T-helper 1 cell treated with Interleukin-12 subunit alpha and Interleukin-12 subunit beta and Interleukin-4 antibody, amounts not matched to agents 30 μg/mL and 1 μg/mL, for 36 hours (primary cell): ENCODE results near the gene PTPRG.

Source experiments
- H3K27ac Mint-ChIP-seq: one replicate; pipeline ENCODE4 v1.8.0; 2021; ENCODE audit warnings: mild to moderate bottlenecking, mixed read lengths
- H3K27me3 Mint-ChIP-seq: one replicate; pipeline ENCODE4 v1.8.0; 2021; ENCODE audit warnings: low read depth, mixed read lengths
- H3K36me3 Mint-ChIP-seq: one replicate; pipeline ENCODE4 v1.8.0; 2021; ENCODE audit warnings: low read depth, mixed read lengths
- H3K4me1 Mint-ChIP-seq: one replicate; pipeline ENCODE4 v1.8.0; 2021; ENCODE audit warnings: low read depth, mixed read lengths
- H3K4me3 Mint-ChIP-seq: one replicate; pipeline ENCODE4 v1.8.0; 2021; ENCODE audit warnings: mild to moderate bottlenecking, moderate library complexity, mixed read lengths
- H3K9me3 Mint-ChIP-seq: one replicate; pipeline ENCODE4 v1.8.0; 2021; ENCODE audit warnings: mixed read lengths

PTPRG gene

DNA sequence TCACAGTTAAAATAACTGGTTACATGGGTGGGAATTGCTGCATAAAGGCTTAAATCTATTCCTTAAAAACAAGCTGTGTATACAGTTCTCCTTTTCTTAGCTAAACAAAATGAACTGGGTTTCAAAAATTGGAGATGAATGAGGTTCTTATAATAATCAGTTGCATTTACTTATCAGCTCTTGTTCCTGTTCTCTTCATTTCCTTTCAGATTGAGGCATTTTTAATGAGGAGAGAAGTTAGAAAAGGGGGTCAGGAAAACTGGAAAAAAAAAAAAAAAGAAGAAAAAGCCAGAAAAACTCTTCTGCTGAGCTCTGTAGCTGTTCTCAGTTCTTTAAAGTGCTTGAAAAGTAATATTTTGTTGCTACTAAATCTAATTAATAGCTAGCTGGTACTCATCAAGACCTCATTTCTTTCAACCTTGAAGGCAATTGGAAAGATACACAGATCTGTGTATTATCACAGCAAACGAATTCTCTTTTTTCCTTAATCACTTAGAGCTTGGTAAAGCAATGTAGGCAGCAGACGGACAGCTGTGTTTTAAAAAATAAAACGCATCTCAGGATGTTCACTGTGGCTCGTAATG, 32.2 kb downstream of the PTPRG start:
- H3K4me1 Mint-ChIP-seq = no peaks in the 10 kb centered on the region
- no peak overlapping the region for H3K27ac Mint-ChIP-seq
- no peaks in the 10 kb centered on the region for H3K27me3 Mint-ChIP-seq
- no peaks in the 10 kb centered on the region for H3K36me3 Mint-ChIP-seq
- no peak overlapping the region for H3K4me3 Mint-ChIP-seq
- no peaks in the 10 kb centered on the region for H3K9me3 Mint-ChIP-seq

DNA sequence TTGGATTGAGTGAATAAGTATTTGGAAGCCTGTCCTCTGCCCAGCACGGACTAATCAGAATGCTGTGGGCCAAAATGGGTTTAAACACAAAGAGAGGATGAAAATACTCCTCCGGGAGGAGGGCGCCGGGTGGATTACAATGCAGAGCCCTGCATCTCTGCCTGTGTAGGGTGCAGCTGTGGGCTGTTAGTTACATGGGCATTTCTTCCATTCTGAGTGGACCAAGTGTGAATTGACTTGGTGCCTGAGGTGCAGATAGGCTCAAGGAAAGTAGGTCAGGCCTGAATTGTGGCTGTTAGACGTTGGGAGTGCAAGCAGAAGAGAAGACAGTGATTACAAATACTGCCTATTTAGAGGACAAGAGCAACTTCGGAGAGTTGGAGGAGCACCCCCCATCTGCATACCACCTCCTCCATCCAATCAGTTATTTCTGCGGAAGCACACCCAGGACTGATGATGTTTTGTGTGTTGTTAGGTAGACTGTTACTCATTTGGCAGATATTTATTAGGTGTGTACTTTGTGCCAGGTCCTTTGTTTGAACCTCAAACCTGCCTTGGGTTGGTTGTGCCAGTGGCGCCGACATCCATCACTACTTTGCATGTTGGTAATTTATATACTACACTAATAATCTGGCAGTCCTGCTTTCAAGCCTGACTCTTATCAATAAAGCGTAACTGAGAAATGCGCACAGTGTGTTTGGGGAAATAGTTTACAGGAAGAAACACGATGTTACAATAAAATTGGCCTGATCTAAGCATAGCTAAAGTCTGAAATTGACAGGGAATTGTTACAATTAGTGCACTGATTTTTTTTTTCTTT, 33.0 kb downstream of the PTPRG start:
- H3K4me3 Mint-ChIP-seq = no peak overlapping the region
- no peak overlapping the region for H3K27ac Mint-ChIP-seq

DNA sequence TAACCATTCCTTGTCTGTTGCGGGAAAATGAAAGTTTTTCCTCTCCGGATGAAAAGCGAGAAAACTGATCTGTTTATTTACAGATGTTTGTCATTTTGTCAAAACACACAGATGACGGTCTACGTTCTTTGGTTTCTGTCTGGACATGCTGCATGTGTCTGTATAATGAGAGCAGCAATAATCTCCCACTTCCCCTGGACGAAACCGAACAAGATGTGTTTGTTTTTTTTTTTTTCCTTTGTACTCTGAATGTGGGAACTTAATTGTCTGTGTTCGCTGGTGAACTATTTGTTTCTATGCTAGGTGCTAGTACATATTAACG, 33.6 kb downstream of the PTPRG start:
- Mint-ChIP-seq H3K27ac (no peak overlapping the region), H3K4me3 (no peak overlapping the region), H3K9me3 (no peaks in the 10 kb centered on the region), H3K27me3 (no peaks in the 10 kb centered on the region), H3K36me3 (no peaks in the 10 kb centered on the region), H3K4me1 (no peaks in the 10 kb centered on the region)

More for the DNA sequence above, 33.0 kb downstream of the PTPRG start:
- Mint-ChIP-seq H3K27me3 (no peaks in the 10 kb centered on the region), H3K4me1 (no peaks in the 10 kb centered on the region), H3K9me3 (no peaks in the 10 kb centered on the region), H3K36me3 (no peaks in the 10 kb centered on the region)

DNA sequence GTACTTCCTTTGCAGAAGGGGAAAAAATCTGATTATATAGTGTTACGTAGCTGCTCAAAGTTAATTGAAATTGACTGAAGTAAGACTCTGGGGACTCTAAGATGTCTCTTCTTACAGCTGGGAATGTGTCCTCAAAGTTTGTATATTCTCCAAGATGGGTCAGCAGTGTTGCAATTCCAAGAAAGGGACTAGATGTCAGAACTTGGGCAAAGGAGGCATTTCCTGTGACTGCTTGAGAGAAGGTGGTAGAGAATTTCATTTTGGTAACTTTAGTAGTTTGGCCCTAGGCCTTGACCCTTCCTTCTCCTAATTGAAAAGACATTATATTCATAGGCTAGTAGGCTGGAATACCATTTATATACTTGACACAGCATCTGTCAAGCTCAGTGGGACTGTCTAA, 33.9 kb downstream of the PTPRG start:
- no peaks in the 10 kb centered on the region for H3K4me1 Mint-ChIP-seq
- no peaks in the 10 kb centered on the region for H3K27me3 Mint-ChIP-seq
- H3K27ac Mint-ChIP-seq = no peak overlapping the region
- H3K9me3 Mint-ChIP-seq = no peaks in the 10 kb centered on the region
- H3K36me3 Mint-ChIP-seq = no peaks in the 10 kb centered on the region
- H3K4me3 Mint-ChIP-seq = no peak overlapping the region

DNA sequence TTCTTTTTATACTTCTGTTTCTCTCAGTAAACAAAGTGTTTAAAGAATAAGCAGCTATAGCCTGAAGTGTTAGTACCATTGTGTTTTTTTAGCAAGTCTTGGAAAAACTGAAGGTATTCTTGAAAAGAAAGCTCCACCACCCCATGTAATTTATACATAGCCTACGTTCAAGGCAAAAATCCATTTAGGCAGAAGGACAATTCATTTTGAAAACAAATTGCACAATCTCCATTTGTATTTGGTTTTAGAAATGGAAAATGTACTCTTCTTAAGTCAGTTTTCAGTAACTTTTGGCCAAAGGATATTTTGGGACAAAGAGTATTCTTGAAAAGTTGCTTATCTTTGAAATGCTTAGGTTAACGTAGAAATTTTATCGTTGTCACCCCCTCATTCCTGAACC, 34.5 kb downstream of the PTPRG start:
- H3K27ac Mint-ChIP-seq = no peak overlapping the region
- H3K36me3 Mint-ChIP-seq = no peaks in the 10 kb centered on the region
- no peak overlapping the region for H3K4me3 Mint-ChIP-seq
- H3K9me3 Mint-ChIP-seq = no peaks in the 10 kb centered on the region
- H3K4me1 Mint-ChIP-seq = no peaks in the 10 kb centered on the region
- H3K27me3 Mint-ChIP-seq = no peaks in the 10 kb centered on the region

DNA sequence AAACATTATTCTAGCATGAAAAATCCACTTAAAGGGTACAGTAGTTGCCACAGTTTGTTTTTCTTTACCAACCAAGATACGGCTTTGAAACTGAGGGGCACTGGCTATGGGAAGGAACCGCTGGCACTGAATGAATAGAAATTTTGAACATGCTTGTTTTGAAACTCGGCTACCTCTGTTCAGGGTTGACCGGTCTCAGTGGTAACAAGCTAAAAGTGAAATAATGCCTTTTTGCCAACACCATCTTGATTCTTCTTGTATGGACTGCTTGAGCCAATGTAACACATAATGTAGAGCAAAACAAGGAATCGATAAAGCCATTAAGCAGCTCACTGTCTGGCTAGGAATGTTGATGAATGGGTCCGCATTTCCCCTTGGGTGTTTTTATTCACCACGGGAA, 36.5 kb downstream of the PTPRG start:
- Mint-ChIP-seq H3K4me3 (no peak overlapping the region), H3K36me3 (no peaks in the 10 kb centered on the region), H3K4me1 (no peaks in the 10 kb centered on the region), H3K27ac (no peak overlapping the region), H3K27me3 (no peaks in the 10 kb centered on the region), H3K9me3 (peaks cover 5% of the 10 kb centered on the region)

DNA sequence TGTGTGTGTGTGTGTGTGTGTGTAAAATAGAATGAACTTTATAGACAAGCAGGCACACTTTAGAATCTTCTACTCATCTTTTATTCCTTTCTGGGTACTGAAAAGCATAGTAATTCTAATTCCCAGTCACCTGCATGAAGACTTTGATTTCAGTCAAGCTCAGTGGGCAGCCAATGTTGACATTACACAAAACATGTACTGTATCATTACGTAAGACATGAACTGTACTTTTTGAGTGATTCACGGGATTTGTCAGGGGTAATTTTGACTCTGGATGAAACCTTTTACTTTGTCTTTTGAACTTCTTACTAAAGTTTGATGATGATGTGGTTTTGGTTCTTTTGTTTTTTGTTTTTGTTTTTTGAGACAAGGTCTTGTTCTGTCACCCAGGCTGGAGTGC, 38.8 kb downstream of the PTPRG start:
- H3K9me3 Mint-ChIP-seq = peaks cover 8% of the 10 kb centered on the region
- no peaks in the 10 kb centered on the region for H3K4me1 Mint-ChIP-seq
- no peaks in the 10 kb centered on the region for H3K27me3 Mint-ChIP-seq
- no peak overlapping the region for H3K27ac Mint-ChIP-seq
- H3K36me3 Mint-ChIP-seq = no peaks in the 10 kb centered on the region
- H3K4me3 Mint-ChIP-seq = no peak overlapping the region

DNA sequence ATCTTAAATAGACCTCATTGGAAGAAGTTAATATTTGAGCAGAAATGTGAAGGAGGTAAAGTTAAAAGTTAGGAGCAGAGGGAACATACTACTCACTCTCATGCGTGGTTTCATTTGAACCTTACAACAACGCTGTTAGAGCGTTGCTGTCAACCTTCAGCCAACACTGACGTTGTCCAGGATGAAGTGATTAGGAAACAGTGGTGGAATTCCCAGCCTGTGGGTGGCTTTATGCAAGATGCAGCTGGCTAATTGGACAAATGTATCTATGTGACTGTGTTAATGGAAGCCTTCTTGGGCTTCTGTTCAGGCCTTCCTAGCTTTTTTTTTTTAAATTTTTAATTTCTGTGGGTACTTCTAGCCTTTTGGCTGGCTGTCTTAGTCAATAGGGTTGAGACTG, 40.5 kb downstream of the PTPRG start:
- Mint-ChIP-seq H3K27ac (no peak overlapping the region), H3K27me3 (no peaks in the 10 kb centered on the region), H3K4me3 (no peak overlapping the region), H3K4me1 (no peaks in the 10 kb centered on the region), H3K9me3 (peaks cover 8% of the 10 kb centered on the region), H3K36me3 (no peaks in the 10 kb centered on the region)

DNA sequence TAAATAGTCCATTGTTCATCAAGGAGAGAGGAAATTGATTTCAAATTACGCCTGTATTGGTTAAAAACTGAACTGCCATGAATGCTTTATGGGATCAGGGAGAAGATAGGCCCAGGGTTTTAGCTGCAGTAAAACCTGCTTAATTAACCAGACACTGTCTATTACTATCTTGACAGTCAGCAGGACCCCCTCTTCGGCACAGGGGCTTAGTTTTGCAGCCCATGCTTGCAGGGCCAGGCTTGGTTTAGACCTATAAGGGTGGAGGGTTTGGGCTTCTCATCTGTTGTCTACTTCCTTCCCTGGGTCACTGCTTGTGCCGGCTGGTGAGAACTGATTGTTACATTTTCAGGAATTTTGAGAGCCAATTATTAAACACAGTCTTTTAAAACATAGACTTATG, 41.1 kb downstream of the PTPRG start:
- Mint-ChIP-seq H3K27ac (no peak overlapping the region), H3K4me3 (no peak overlapping the region), H3K9me3 (peaks cover 8% of the 10 kb centered on the region), H3K27me3 (no peaks in the 10 kb centered on the region), H3K36me3 (no peaks in the 10 kb centered on the region), H3K4me1 (no peaks in the 10 kb centered on the region)

DNA sequence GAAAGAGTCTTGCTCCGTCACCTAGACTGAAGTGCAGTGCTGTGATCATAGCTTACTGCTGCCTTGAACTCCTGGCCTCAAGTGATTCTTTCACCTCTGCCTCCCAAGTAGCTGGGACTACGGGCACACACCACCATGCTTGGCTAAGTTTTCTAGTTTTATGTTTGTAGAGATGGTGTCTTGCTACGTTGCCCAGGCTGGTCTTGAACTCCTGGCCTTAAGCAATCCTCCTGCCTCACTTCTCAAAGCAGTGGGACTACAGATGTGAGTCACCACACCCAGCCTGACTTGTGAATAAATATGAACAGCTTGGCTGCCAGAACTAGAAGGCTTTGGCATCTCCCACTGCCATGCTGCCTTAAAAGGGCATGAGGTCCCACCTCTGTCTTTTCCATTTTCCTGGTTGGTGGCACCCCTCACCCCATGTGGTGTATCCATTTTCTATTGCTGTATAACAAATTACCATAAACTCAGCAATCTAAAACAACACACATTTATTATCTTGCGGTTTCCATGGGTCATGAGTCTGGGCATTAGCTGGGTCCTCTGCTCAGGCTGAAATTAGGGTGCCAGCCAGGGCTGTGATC, 44.3 kb downstream of the PTPRG start:
- no peaks in the 10 kb centered on the region for H3K36me3 Mint-ChIP-seq
- H3K9me3 Mint-ChIP-seq = peaks cover 8% of the 10 kb centered on the region
- H3K27ac Mint-ChIP-seq = no peak overlapping the region
- H3K4me3 Mint-ChIP-seq = no peak overlapping the region
- H3K4me1 Mint-ChIP-seq = no peaks in the 10 kb centered on the region
- no peaks in the 10 kb centered on the region for H3K27me3 Mint-ChIP-seq

DNA sequence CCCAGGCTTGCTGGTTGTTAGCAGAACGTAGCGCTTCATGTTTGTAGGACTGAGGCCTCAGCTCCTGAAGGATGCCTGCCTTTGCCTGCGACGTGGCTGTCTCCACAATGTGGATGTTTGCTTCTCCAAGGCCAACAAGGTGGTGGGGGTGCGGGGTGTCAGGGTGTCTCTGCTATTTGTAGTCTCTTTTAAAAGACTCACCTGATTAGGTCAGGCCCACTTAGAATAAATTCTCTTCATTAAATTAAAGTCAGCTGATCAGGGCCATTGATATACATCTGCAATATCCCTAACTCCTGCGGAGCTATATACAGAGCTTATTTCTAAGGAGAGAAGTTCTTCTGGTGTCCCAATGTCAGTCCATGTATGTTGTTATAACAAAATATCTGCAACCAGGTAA, 44.8 kb downstream of the PTPRG start:
- no peak overlapping the region for H3K4me3 Mint-ChIP-seq
- H3K9me3 Mint-ChIP-seq = peaks cover 8% of the 10 kb centered on the region
- no peaks in the 10 kb centered on the region for H3K36me3 Mint-ChIP-seq
- H3K27ac Mint-ChIP-seq = no peak overlapping the region
- H3K27me3 Mint-ChIP-seq = no peaks in the 10 kb centered on the region
- H3K4me1 Mint-ChIP-seq = no peaks in the 10 kb centered on the region

DNA sequence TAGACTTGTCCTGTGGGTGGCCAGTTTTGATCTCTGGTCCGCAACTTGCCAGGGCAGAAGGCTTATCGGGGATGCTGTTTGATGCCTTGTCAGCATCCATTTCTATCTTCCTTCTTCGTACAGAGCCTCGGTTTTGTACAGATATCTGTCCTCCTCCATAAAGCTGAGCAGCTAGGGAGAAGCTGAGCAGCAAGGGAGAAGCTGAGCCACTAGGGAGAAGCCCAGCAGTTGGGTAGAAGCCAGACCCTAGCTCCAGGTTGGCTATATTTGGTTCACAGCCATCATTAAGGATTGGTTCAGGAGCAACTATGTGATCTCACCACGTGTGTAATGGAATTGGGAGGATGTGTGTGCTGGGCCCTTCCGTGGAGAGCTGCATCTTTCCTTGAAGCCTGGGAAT, 46.7 kb downstream of the PTPRG start:
- no peaks in the 10 kb centered on the region for H3K27me3 Mint-ChIP-seq
- H3K9me3 Mint-ChIP-seq = peaks cover 1% of the 10 kb centered on the region
- H3K27ac Mint-ChIP-seq = no peak overlapping the region
- no peaks in the 10 kb centered on the region for H3K4me1 Mint-ChIP-seq
- no peaks in the 10 kb centered on the region for H3K36me3 Mint-ChIP-seq
- H3K4me3 Mint-ChIP-seq = no peak overlapping the region

DNA sequence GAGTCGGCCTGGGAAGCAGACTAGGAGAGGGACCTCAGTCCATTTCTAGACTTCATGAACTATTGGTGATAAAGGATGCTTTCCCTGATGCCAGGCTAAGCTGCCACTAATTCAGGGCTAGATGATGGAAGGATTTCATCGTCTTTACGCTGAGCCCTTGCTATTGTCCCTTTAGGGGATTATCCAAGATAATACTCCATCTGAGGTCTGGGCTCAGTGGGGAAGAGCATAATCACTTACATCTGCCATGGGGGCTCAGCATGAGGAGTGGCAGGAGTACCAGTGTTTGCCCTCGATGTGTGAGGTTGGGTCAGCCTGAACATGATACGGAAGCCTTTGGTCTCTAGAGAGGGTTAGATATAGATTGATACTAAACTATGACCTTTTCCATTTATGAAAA, 47.3 kb downstream of the PTPRG start:
- Mint-ChIP-seq H3K36me3 (no peaks in the 10 kb centered on the region), H3K9me3 (no peaks in the 10 kb centered on the region), H3K4me3 (no peak overlapping the region), H3K27ac (no peak overlapping the region), H3K4me1 (no peaks in the 10 kb centered on the region), H3K27me3 (no peaks in the 10 kb centered on the region)

DNA sequence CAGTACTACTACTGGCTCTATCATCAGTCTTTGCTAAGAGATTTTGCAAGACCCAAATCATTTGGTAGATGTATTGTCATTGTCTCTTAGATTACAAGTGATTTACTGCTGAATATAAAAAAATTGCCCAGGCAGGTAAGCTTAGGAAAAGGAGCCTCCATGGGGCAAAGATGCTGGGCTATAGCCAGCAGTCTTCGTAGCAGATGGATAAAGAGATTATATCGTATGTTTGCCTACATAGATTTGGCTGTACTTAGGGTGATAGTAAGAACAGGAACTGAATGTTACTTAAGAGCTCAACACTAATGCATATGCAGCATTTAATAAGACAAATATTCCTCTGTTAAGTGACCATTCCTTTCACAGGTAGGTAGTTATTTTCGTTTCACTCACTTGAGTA, 48.9 kb downstream of the PTPRG start:
- Mint-ChIP-seq H3K9me3 (no peaks in the 10 kb centered on the region), H3K27ac (no peak overlapping the region), H3K4me3 (no peak overlapping the region), H3K27me3 (no peaks in the 10 kb centered on the region), H3K4me1 (no peaks in the 10 kb centered on the region), H3K36me3 (no peaks in the 10 kb centered on the region)
